ENCODE measurements around the gene ZNF480.
"Not testable (repeated sequence)": the region's sequence is repeated elsewhere in the genome, so short reads cannot be mapped to it uniquely, and the experiment has no call there.

The ZNF480 gene

GRCh38 chr19:52297601-52298364, 814 bp downstream of the ZNF480 start:
- Histone ChIP-seq H3K27me3 (ENCODE audit: insufficient read depth, insufficient read length) (peaks cover 9% of the 10 kb centered on the region), H3K4me3 (ENCODE audit: insufficient read length, low read depth) (peak overlapping the region; percentile 87), H3K36me3 (ENCODE audit: insufficient read depth, insufficient read length, low read length) (peaks cover 39% of the 10 kb centered on the region), H3K4me1 (ENCODE audit: insufficient read depth, insufficient read length) (peaks cover 3% of the 10 kb centered on the region), H3K9ac (ENCODE audit: insufficient read length, low read depth) (peak overlapping the region; percentile 85), H3K9me3 (ENCODE audit: insufficient read depth, low read length) (peaks cover 14% of the 10 kb centered on the region; the same call in 1 of the 2 replicates)
- TF ChIP-seq ZNF274 (IDR thresholded peaks at IDR 0.05; ENCODE audit: low read depth, low read length) (no peak), YY1 (IDR thresholded peaks at IDR 0.05; ENCODE audit: insufficient read depth, insufficient read length) (no peak), SUZ12 (IDR thresholded peaks at IDR 0.05; ENCODE audit: extremely low read depth, insufficient read depth, insufficient read length) (no peak)
- DNase-seq (ENCODE audit: low read depth, low spot score): no peak

- Histone ChIP-seq H3K4me3 (ENCODE audit: insufficient read length, low read depth) (no peak overlapping the region), H3K4me1 (ENCODE audit: insufficient read depth, insufficient read length) (no peaks in the 10 kb centered on the region), H3K27me3 (ENCODE audit: insufficient read depth, insufficient read length) (no peaks in the 10 kb centered on the region), H3K36me3 (ENCODE audit: insufficient read depth, insufficient read length, low read length) (peaks cover 57% of the 10 kb centered on the region), H3K9ac (ENCODE audit: insufficient read length, low read depth) (no peak overlapping the region), H3K9me3 (ENCODE audit: insufficient read depth, low read length) (peaks cover 67% of the 10 kb centered on the region)
- TF ChIP-seq SUZ12 (IDR thresholded peaks at IDR 0.05; ENCODE audit: extremely low read depth, insufficient read depth, insufficient read length): no peak
- TF ChIP-seq YY1 (IDR thresholded peaks at IDR 0.05; ENCODE audit: insufficient read depth, insufficient read length): no peak
- no peak for TF ChIP-seq ZNF274 (IDR thresholded peaks at IDR 0.05; ENCODE audit: low read depth, low read length)
- DNase-seq (ENCODE audit: low read depth, low spot score): no peak
Observed at GRCh38 chr19:52307275-52307674, 10.3 kb downstream of the ZNF480 start.

GRCh38 chr19:52322429-52322828, 25.5 kb downstream of the ZNF480 start:
- no peak for DNase-seq (ENCODE audit: low read depth, low spot score)
- H3K9me3 ChIP-seq (ENCODE audit: insufficient read depth, low read length): peaks cover 74% of the 10 kb centered on the region
- TF ChIP-seq ZNF274 (IDR thresholded peaks at IDR 0.05; ENCODE audit: low read depth, low read length): peak; percentile 34; the same call in 1 of the 2 replicates
- no peak for TF ChIP-seq YY1 (IDR thresholded peaks at IDR 0.05; ENCODE audit: insufficient read depth, insufficient read length)
- peaks cover 46% of the 10 kb centered on the region for H3K36me3 ChIP-seq (ENCODE audit: insufficient read depth, insufficient read length, low read length)
- H3K4me3 ChIP-seq (ENCODE audit: insufficient read length, low read depth): no peak overlapping the region
- no peak overlapping the region for H3K9ac ChIP-seq (ENCODE audit: insufficient read length, low read depth)
- no peaks in the 10 kb centered on the region for H3K4me1 ChIP-seq (ENCODE audit: insufficient read depth, insufficient read length)
- H3K27me3 ChIP-seq (ENCODE audit: insufficient read depth, insufficient read length): no peaks in the 10 kb centered on the region

GRCh38 chr19:52331757-52332156, 34.8 kb downstream of the ZNF480 start:
- Histone ChIP-seq H3K36me3 (ENCODE audit: insufficient read depth, insufficient read length, low read length) (no peaks in the 10 kb centered on the region), H3K4me1 (ENCODE audit: insufficient read depth, insufficient read length) (no peaks in the 10 kb centered on the region), H3K9me3 (ENCODE audit: insufficient read depth, low read length) (peaks cover 45% of the 10 kb centered on the region), H3K4me3 (ENCODE audit: insufficient read length, low read depth) (no peak overlapping the region), H3K9ac (ENCODE audit: insufficient read length, low read depth) (no peak overlapping the region), H3K27me3 (ENCODE audit: insufficient read depth, insufficient read length) (no peaks in the 10 kb centered on the region)
- no peak for TF ChIP-seq YY1 (IDR thresholded peaks at IDR 0.05; ENCODE audit: insufficient read depth, insufficient read length)
- no peak for DNase-seq (ENCODE audit: low read depth, low spot score)

- H3K4me3 ChIP-seq (ENCODE audit: insufficient read length, low read depth): peak overlapping the region; percentile 79
- H3K27me3 ChIP-seq (ENCODE audit: insufficient read depth, insufficient read length): no peaks in the 10 kb centered on the region
- TF ChIP-seq YY1 (IDR thresholded peaks at IDR 0.05; ENCODE audit: insufficient read depth, insufficient read length) (no peak), SUZ12 (IDR thresholded peaks at IDR 0.05; ENCODE audit: extremely low read depth, insufficient read depth, insufficient read length) (no peak), ZNF274 (IDR thresholded peaks at IDR 0.05; ENCODE audit: low read depth, low read length) (no peak)
- no peaks in the 10 kb centered on the region for H3K4me1 ChIP-seq (ENCODE audit: insufficient read depth, insufficient read length)
- no peak for DNase-seq (ENCODE audit: low read depth, low spot score)
- peaks cover 10% of the 10 kb centered on the region for H3K36me3 ChIP-seq (ENCODE audit: insufficient read depth, insufficient read length, low read length)
- H3K9me3 ChIP-seq (ENCODE audit: insufficient read depth, low read length): peaks cover 33% of the 10 kb centered on the region
- H3K9ac ChIP-seq (ENCODE audit: insufficient read length, low read depth): peak overlapping the region; percentile 91
Observed at GRCh38 chr19:52335768-52336116, 38.8 kb downstream of the ZNF480 start.

- H3K27me3 ChIP-seq (ENCODE audit: insufficient read depth, insufficient read length): no peaks in the 10 kb centered on the region
- no peaks in the 10 kb centered on the region for H3K4me1 ChIP-seq (ENCODE audit: insufficient read depth, insufficient read length)
- peaks cover 28% of the 10 kb centered on the region for H3K9me3 ChIP-seq (ENCODE audit: insufficient read depth, low read length)
- peak within 1 kb of the TSS; percentile 91 for H3K9ac ChIP-seq (ENCODE audit: insufficient read length, low read depth)
- peak within 1 kb of the TSS; percentile 79 for H3K4me3 ChIP-seq (ENCODE audit: insufficient read length, low read depth)
- DNase-seq (ENCODE audit: low read depth, low spot score): peak; percentile 56
- no peak for TF ChIP-seq ZNF274 (IDR thresholded peaks at IDR 0.05; ENCODE audit: low read depth, low read length)
- TF ChIP-seq SUZ12 (IDR thresholded peaks at IDR 0.05; ENCODE audit: extremely low read depth, insufficient read depth, insufficient read length): no peak
- no peak for TF ChIP-seq YY1 (IDR thresholded peaks at IDR 0.05; ENCODE audit: insufficient read depth, insufficient read length)
- H3K36me3 ChIP-seq (ENCODE audit: insufficient read depth, insufficient read length, low read length): peaks cover 10% of the 10 kb centered on the region
Observed at GRCh38 chr19:52336117-52336790, 39.3 kb downstream of the ZNF480 start, which contains the start of gene ZNF610. Gene ZNF610 (plus strand): TSS chr19:52336243. CDS start chr19:52349173, 12,930 bp downstream.

- no peak for DNase-seq (ENCODE audit: low read depth, low spot score)
- Histone ChIP-seq H3K4me1 (ENCODE audit: insufficient read depth, insufficient read length) (no peaks in the 10 kb centered on the region), H3K9me3 (ENCODE audit: insufficient read depth, low read length) (peaks cover 22% of the 10 kb centered on the region; the same call in 1 of the 2 replicates), H3K9ac (ENCODE audit: insufficient read length, low read depth) (peak overlapping the region; percentile 91), H3K4me3 (ENCODE audit: insufficient read length, low read depth) (peak overlapping the region; percentile 79), H3K27me3 (ENCODE audit: insufficient read depth, insufficient read length) (no peaks in the 10 kb centered on the region), H3K36me3 (ENCODE audit: insufficient read depth, insufficient read length, low read length) (peaks cover 10% of the 10 kb centered on the region)
- TF ChIP-seq ZNF274 (IDR thresholded peaks at IDR 0.05; ENCODE audit: low read depth, low read length): no peak
- no peak for TF ChIP-seq YY1 (IDR thresholded peaks at IDR 0.05; ENCODE audit: insufficient read depth, insufficient read length)
- TF ChIP-seq SUZ12 (IDR thresholded peaks at IDR 0.05; ENCODE audit: extremely low read depth, insufficient read depth, insufficient read length): no peak
Observed at GRCh38 chr19:52336791-52337381, 39.9 kb downstream of the ZNF480 start.

GRCh38 chr19:52339022-52339421, 42.1 kb downstream of the ZNF480 start:
- H3K36me3 ChIP-seq (ENCODE audit: insufficient read depth, insufficient read length, low read length): peaks cover 10% of the 10 kb centered on the region
- H3K27me3 ChIP-seq (ENCODE audit: insufficient read depth, insufficient read length); DNase-seq (ENCODE audit: low read depth, low spot score); H3K9ac ChIP-seq (ENCODE audit: insufficient read length, low read depth); H3K4me1 ChIP-seq (ENCODE audit: insufficient read depth, insufficient read length); H3K4me3 ChIP-seq (ENCODE audit: insufficient read length, low read depth); H3K9me3 ChIP-seq (ENCODE audit: insufficient read depth, low read length): not testable (repeated sequence)

Measured in NT2/D1 (cell line).